Sigmoid colon (tissue), 7 donors: ENCODE measurements around the gene TSPAN18. TPM values are rescaled to one million over a fixed set of nuclear protein-coding genes. Genes with fewer than 3 reads are reported as not detected.

Source experiments
- DNase-seq: peaks from one replicate; pipeline ENCODE4 v3.0.0-alpha.2; 2019
- H3K27ac ChIP-seq, 4 donors: fragments of 200-600 bp; sonication (generic); one replicate each; pipeline ENCODE4 v1.5.1; 2016 to 2019; ENCODE audit warnings: mild to moderate bottlenecking in 1 of 4
- H3K27me3 ChIP-seq, 3 donors: fragments of 200-600 bp; sonication (generic); one replicate each; pipeline ENCODE4 v1.5.1; 2019; ENCODE audit warnings: mild to moderate bottlenecking in 1 of 3
- H3K36me3 ChIP-seq, 4 donors: fragments of 200-600 bp; sonication (generic); one replicate each; pipeline ENCODE4 v1.5.1; 2016 to 2019
- H3K4me1 ChIP-seq, 4 donors: fragments of 200-600 bp; sonication (generic); one replicate each; pipeline ENCODE4 v1.5.1; 2017 to 2019
- H3K4me3 ChIP-seq, 4 donors: fragments of 200-600 bp; sonication (generic); one replicate each; pipeline ENCODE4 v1.5.1; 2017 to 2019; ENCODE audit warnings: mild to moderate bottlenecking in 2 of 4, moderate library complexity in 1 of 4
- H3K9me3 ChIP-seq, 4 donors: fragments of 200-600 bp in 3 of 4; sonication (generic) in 3 of 4; one replicate each; pipeline versions ENCODE4 v1.5.1 to v1.6.1; 2013 to 2019
- EP300 ChIP-seq, 4 donors: sonication (generic); formaldehyde crosslinking; IDR thresholded peaks; one replicate each; pipeline ENCODE4 v1.6.1; 2017; ENCODE audit warnings: antibody characterized with exemption in 4 of 4
- POLR2A ChIP-seq, 2 donors: fragments of 450-650 bp; IDR thresholded peaks; one replicate each; pipeline ENCODE4 v1.6.1; 2016; ENCODE audit warnings: antibody characterized with exemption in 2 of 2, mild to moderate bottlenecking in 2 of 2, moderate library complexity in 2 of 2
- POLR2AphosphoS5 ChIP-seq, 4 donors: sonication (generic); formaldehyde crosslinking; IDR thresholded peaks; one replicate each; pipeline ENCODE4 v1.6.1; 2017; ENCODE audit warnings: antibody characterized with exemption in 4 of 4
- WGBS, 2 donors: extraction: QIAGEN DNeasy Blood & Tissue Kit; methylation state at CpG; one replicate each; pipeline ENCODE4 v1.1.7; 2013; 5-methylcytosine and 5-hydroxymethylcytosine counted together
- intact Hi-C: fragments of 100-400 bp; cut with DNase I; formaldehyde crosslinking; loops from one replicate; pipeline ENCODE4 v1.15.1; 2023
- polyA plus RNA-seq, 3 donors: library from polyadenylated mRNA; stranded (reverse); fragments of 200-250 nt; gene quantifications; one replicate each; pipeline ENCODE4 v1.2.3, GENCODE V29; 2013
- total RNA-seq, 4 donors: library from RNA; depleted of rRNA; stranded (reverse); fragments of >200 nt; gene quantifications; one replicate each; pipeline ENCODE4 v1.1.0, GENCODE V29; 2016
- TF ChIP-seq, protein P1 (sequence below), 4 experiments: fragments of 450-650 bp in 3 of 4; fragments of 200-600 bp in 1 of 4; IDR thresholded peaks; one replicate each; pipeline ENCODE4 v1.5.1; 2016 to 2019; ENCODE audit warnings: antibody characterized with exemption in 4 of 4, mild to moderate bottlenecking in 3 of 4, moderate library complexity in 2 of 4
- donor health status: healthy with polysubstance abuse.
- donor health status: Bipolar disorder and iron deficiency.
- donor health status: healthy.

Gene TSPAN18
- total and polyA plus RNA-seq, 7 donors = 0.23 to 75.3 (median 13.8) TPM

DNA sequence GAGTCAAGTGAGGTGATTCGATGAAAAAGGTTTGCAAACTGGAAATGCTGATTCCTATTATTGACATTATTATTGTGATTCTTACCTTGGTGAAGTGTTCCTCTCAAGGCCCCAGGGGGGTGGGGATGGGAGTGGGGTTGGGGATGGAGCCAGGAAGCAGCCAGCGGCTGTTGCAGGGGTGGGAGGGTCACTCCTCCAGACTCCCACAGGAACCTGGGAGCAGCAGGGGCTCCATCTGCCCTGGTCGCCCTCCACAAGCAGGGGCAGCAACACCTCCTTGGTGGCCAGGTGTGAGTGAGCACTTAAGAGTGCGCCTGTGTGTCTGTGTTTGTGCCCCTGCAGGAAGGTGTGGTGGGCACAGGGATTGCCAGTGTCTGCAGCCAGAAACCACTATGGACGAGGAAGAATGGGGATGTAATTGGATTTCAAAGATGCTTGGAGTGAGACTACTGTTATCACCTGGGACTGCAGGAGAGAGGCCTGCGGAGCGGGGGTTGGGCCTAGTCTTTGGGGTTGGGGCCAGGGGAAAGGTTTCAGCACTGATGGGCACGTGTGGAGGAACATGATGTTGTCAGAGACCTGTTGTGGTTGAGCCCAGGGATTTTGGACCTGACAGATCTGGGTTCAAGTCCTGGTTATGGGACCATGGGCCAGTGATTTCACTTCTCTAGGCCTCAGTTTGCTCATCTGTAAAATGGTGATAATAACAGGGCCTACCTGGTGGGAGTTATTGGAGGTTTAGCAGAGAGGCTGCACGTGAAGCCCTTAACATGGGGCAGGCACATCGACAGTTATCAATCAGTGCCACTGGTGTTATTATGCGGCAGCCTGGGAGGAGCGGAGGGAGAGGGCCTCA is 227.5 kb downstream of the TSPAN18 start:
- TF ChIP-seq POLR2AphosphoS5 (IDR thresholded peaks at IDR 0.05) (no peak), EP300 (IDR thresholded peaks at IDR 0.05) (no peak), POLR2A (IDR thresholded peaks at IDR 0.05) (no peak)
- TF ChIP-seq, protein P1, sequence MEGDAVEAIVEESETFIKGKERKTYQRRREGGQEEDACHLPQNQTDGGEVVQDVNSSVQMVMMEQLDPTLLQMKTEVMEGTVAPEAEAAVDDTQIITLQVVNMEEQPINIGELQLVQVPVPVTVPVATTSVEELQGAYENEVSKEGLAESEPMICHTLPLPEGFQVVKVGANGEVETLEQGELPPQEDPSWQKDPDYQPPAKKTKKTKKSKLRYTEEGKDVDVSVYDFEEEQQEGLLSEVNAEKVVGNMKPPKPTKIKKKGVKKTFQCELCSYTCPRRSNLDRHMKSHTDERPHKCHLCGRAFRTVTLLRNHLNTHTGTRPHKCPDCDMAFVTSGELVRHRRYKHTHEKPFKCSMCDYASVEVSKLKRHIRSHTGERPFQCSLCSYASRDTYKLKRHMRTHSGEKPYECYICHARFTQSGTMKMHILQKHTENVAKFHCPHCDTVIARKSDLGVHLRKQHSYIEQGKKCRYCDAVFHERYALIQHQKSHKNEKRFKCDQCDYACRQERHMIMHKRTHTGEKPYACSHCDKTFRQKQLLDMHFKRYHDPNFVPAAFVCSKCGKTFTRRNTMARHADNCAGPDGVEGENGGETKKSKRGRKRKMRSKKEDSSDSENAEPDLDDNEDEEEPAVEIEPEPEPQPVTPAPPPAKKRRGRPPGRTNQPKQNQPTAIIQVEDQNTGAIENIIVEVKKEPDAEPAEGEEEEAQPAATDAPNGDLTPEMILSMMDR (IDR thresholded peaks at IDR 0.05) = no peak
- Histone ChIP-seq H3K27me3 (peaks cover 0 to 15% (median 0%) of the 10 kb centered on the region in 3 donors), H3K27ac (peak overlapping the region in 1 of 4 donors; percentile 16), H3K9me3 (no peaks in the 10 kb centered on the region), H3K4me1 (peaks cover 0 to 27% (median 16%) of the 10 kb centered on the region in 4 donors), H3K36me3 (no peaks in the 10 kb centered on the region), H3K4me3 (no peak overlapping the region)
- WGBS, 2 donors = 78 to 83% methylated on average over 12 of the region's 12 CpGs
- no peak for DNase-seq
- intact Hi-C loops = no loop called here

DNA sequence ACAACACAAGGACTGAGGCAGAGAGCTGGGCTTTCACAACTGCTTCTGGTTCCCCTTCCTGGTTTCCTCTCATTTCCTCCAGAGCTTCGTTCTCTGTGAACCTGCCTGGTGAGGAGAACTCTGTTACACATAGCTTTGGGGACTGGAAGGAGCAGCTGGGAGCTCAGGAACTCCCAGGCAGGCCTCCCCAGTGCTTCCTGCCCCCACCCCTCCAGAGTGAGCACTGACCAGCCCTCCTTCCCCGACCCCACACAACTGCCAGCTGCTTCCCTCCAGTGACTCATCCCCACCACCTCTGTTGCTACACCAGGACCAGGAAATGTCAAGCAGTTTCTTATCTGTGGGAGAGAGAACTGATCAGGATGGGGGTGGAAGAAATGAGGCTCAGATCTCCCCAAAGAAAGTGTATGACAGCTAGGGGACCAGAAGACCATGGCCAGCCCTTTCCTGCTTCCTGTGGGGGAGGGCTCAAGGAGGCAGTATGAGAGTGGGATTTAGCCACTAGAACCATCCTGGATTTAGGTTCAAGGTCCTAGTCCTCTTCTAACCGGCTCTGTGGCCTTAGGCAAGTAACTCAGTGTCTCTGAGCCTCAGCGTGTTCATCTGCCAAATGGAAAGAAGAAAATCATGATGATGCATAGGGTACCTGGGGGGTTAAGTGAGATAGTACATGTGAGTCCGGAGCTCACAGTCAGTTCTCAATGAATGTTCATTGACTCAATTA is 228.4 kb downstream of the TSPAN18 start:
- peak overlapping the region in 2 of 4 donors; percentile 16 for H3K27ac ChIP-seq

DNA sequence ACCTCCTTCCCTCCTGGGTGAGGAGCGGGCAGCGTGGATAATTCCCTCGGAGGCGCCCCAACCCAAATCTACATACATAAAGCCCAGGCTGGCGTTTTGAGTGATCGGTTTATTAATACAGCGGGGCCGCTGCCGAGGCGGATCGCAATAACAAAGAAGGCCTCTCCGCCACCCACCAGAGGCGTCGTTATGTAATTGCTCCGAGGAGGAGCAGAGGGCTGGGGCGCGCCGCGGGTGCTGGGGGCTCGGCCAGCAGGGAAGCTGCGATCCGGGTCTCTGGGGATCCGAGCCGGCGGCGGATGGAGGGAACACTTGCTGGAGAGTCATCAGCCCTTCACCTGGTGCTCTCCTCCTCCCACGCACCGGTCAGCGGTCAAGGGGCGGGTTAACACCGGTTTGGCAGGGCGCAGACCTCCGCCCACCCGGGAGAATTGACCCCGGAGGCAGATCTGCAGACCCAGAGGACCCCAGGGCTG is 230.3 kb downstream of the TSPAN18 start:
- H3K4me1 ChIP-seq = peaks cover 0 to 11% (median 4%) of the 10 kb centered on the region in 4 donors
- 11 to 57% methylated on average over 35 of the region's 35 CpGs for WGBS, 2 donors
- TF ChIP-seq POLR2A (IDR thresholded peaks at IDR 0.05) = no peak
- TF ChIP-seq, protein P1 (IDR thresholded peaks at IDR 0.05) = no peak
- no peak for TF ChIP-seq POLR2AphosphoS5 (IDR thresholded peaks at IDR 0.05)
- TF ChIP-seq EP300 (IDR thresholded peaks at IDR 0.05) = no peak
- H3K27me3 ChIP-seq = peaks cover 0 to 15% (median 0%) of the 10 kb centered on the region in 3 donors
- no peaks in the 10 kb centered on the region for H3K36me3 ChIP-seq
- no peaks in the 10 kb centered on the region for H3K9me3 ChIP-seq
- H3K4me3 ChIP-seq = no peak overlapping the region
- intact Hi-C loops = no loop called here
- no peak for DNase-seq
- peak overlapping the region in 1 of 4 donors; percentile 16 for H3K27ac ChIP-seq

More for the DNA sequence above, 228.4 kb downstream of the TSPAN18 start:
- Histone ChIP-seq H3K4me1 (peaks cover 0 to 18% (median 9%) of the 10 kb centered on the region in 4 donors), H3K36me3 (no peaks in the 10 kb centered on the region), H3K4me3 (no peak overlapping the region), H3K27me3 (peaks cover 0 to 15% (median 0%) of the 10 kb centered on the region in 3 donors), H3K9me3 (no peaks in the 10 kb centered on the region)
- TF ChIP-seq, protein P1 (IDR thresholded peaks at IDR 0.05) = no peak
- TF ChIP-seq EP300 (IDR thresholded peaks at IDR 0.05) = no peak
- peak in 2 of 4 donors; percentile 5 to 46 for TF ChIP-seq POLR2AphosphoS5 (IDR thresholded peaks at IDR 0.05)
- intact Hi-C loops = no loop called here
- peak; percentile 90 for DNase-seq
- WGBS, 2 donors = 46 to 50% methylated on average over 5 of the region's 5 CpGs

DNA sequence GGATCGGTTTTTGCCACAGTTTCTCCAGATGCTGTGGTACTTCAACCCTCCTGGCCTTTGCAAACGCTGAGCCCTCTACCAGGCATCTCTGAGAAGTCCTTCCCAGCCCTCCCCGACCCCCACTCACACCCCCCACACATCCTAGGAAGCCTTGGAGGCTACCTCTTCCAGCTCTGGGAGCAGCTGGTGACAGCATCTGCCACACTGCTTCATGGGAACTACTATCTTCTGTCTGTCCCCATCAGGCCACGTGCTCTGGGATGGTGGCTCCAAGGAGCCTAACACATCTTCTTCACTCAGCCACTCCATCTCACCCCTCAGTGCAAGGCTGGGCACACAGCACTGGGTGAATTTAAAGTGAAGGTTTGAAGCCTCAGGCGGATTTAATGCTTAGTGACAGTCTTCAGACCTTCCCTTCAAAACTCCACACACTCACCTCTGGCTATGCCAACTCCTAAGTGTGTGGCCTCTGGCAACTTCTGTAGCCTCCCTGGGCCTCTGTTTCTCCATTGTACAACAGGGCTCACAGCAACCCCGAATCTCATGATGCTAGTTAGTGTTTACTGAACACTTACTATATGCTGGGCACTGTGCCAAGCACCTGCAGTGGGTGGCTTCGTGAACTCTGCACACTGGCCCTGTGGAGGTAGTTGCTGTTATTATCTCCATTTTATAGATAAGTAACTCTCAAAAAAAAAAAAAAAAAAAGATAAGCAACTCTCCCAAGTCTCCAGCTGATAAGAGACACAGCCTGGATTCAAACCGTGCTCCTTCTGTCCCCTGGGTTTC is 231.2 kb downstream of the TSPAN18 start:
- no peak for DNase-seq
- WGBS, 2 donors = 45 to 70% methylated on average over 8 of the region's 8 CpGs
- Histone ChIP-seq H3K9me3 (no peaks in the 10 kb centered on the region), H3K27ac (no peak overlapping the region), H3K27me3 (peaks cover 0 to 15% (median 0%) of the 10 kb centered on the region in 3 donors), H3K4me3 (no peak overlapping the region), H3K4me1 (peaks cover 0 to 11% (median 4%) of the 10 kb centered on the region in 4 donors), H3K36me3 (no peaks in the 10 kb centered on the region)
- intact Hi-C loops = no loop called here
- TF ChIP-seq, protein P1 (IDR thresholded peaks at IDR 0.05) = no peak
- TF ChIP-seq POLR2A (IDR thresholded peaks at IDR 0.05) = no peak
- no peak for TF ChIP-seq EP300 (IDR thresholded peaks at IDR 0.05)
- no peak for TF ChIP-seq POLR2AphosphoS5 (IDR thresholded peaks at IDR 0.05)
